Skin epidermis (tissue), 12 donors: Measurements from ENCODE around the gene CCT7.
"Not testable (repeated sequence)": the region's sequence is repeated elsewhere in the genome, so short reads cannot be mapped to it uniquely, and the experiment has no call there.

Source experiments
- H3K27ac ChIP-seq, 21 experiments: fragments of 200-600 bp; sonication (generic) in 11 of 21; one replicate each; pipeline ENCODE4 v1.5.0; 2020; ENCODE audit warnings: mild to moderate bottlenecking in 3 of 21, inconsistent platforms in 2 of 21, moderate library complexity in 2 of 21
- H3K4me3 ChIP-seq, 7 experiments: fragments of 200-600 bp; sonication (generic) in 2 of 7; one replicate each; pipeline ENCODE4 v1.5.0; 2020; ENCODE audit warnings: inconsistent platforms in 2 of 7, mild to moderate bottlenecking in 2 of 7, moderate library complexity in 1 of 7

The CCT7 gene

DNA sequence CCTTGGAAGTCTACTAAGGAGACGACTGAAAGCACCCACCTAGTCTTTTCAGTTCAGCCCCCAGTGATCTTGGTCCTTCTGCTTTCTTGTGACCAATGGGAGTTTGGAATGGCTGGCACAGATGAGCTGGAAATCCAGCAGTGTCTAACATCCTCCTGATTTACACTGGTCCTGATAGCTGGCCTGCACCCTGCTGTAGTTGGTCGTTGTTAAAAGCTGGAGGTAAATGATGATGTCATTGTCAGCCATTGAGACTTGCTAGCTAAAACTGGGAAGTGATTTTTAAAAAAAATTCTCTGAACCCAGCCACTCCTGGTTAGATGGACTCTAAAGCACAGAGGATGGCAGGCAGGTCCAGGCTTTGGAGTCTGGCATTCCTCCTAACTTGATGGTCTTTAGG is 19.3 kb downstream of the CCT7 start:
- Histone ChIP-seq H3K27ac (no peak overlapping the region), H3K4me3 (no peak overlapping the region)

DNA sequence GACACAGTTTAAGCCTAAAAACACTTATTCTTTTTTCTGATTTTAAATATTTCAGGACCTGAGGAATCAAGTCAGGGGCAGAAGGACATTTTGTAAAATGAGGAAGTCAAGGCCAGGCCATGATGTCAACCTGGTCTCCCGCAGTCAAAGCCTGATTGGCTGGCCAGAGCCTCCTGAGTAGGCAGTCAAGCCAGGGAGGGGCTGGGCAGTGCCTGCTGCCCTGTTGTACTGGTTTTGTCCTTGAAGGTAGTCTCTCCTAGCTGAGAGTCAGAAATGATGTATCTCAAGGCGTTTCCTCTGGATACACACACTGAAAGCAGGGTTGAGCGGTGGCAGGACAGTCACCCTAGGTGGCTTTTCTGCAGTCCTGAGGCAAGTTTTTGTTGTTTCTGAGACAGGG is 19.8 kb downstream of the CCT7 start:
- H3K27ac ChIP-seq = no peak overlapping the region
- no peak overlapping the region for H3K4me3 ChIP-seq

DNA sequence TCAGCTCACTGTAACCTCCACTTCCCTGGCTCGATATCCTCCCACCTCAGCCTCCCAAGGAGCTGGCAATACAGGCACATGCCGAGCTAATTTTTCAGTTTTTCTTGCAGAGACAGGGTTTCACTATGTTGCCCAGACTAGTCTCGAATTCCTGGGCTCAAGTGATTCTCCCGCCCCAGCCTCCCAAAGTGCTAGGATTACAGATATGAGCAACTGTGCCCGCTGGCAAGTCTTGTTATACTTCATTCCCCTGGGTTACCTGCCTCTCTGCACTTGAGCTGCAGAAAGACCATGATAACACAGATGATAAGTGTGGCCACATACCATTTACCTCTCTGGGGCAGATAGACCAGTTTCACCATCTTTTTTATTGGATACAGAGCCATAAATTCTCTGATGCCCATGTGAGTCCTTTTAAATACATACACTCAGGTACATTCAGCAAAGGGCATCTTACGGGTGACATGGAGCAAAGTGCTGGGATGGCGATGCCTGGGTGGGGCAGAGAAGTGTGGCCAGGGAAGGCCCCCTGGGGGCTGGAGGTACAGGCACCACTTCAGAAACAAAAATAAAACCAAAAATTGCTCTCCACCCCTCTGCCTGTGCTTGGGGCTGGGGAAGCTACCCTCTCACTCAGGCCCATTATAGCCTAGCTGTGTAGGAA is 20.4 kb downstream of the CCT7 start:
- no peak overlapping the region for H3K27ac ChIP-seq
- no peak overlapping the region for H3K4me3 ChIP-seq

DNA sequence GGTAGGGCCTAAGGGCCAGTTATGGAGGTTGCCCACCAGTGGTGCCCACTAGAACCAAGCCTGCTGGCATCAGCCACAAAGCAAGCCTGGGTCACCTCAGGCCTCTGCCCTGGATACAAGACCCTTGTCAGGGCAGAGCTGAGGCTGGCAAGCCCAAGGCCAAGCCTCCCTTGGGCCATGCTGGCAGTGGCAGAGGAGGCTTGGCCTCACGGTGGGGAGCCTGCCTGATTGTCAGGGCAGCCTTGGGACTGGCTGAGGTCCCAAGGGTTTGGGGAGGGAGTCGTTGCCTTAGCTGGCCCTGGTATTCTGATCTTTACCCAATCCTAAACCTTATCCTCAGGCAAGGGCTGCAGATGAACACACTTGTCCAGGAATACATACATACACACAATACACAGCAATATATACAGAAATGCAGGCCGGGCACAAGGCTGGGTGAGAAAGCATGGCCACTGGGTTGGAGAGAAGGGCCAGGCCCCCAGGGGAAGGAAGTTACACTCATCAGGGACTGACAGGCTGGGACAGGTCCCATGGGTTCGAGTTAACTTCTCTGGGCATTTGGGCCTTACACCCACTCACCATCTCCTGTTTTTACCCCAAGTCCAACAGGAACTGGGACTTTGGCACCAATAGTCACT is 21.0 kb downstream of the CCT7 start:
- Histone ChIP-seq H3K27ac (no peak overlapping the region), H3K4me3 (no peak overlapping the region)

DNA sequence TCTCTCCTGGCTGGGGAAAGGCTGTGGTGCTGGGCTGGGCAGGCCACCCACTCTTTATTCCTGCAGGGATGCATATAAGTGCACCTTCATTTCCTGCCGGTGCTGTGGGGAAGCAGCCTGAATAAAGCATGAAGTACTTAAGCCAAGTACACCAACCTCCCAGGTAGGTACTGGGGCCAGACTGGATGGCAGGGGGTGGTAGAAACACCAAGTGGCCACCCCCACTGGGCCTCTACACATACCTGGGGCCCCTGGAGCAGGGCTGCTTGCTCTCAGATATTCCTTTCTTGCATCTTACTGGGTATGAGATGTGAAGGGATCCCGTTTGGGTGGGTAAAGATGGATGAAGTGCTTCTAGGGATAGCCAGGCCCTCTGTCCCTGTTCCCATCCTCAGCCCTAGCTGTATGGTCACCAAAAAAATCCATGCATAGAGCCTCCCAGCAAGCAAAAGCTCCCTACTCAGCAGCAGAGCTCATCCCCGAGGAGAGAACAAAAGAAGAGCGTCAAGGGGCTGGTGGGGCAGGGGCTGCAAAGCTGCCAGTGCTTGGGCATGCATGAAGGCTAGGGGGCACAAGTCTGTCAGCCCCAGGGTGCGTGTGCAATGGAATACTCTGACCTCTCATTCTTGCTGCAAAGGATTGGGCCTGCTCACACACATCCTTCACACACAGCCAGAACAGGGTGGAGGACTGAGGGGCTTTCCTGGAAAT is 22.0 kb downstream of the CCT7 start:
- H3K4me3 ChIP-seq = no peak overlapping the region
- H3K27ac ChIP-seq = no peak overlapping the region

DNA sequence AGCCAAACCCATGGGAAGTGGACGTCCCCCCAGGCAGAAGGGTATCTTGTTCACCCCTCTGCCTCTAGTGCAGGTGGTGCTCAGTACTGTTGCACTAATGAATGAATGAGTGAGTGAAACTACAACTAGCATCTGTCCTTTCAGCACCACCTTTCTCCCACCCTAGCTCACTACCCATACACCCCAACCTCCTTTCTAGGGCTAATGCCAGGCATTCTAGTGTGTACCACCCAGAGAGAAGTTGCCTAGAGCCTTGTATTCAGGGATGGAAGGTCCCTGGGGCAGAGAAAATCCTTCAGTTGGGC is 22.5 kb downstream of the CCT7 start:
- Histone ChIP-seq H3K4me3 (no peak overlapping the region), H3K27ac (no peak overlapping the region)

DNA sequence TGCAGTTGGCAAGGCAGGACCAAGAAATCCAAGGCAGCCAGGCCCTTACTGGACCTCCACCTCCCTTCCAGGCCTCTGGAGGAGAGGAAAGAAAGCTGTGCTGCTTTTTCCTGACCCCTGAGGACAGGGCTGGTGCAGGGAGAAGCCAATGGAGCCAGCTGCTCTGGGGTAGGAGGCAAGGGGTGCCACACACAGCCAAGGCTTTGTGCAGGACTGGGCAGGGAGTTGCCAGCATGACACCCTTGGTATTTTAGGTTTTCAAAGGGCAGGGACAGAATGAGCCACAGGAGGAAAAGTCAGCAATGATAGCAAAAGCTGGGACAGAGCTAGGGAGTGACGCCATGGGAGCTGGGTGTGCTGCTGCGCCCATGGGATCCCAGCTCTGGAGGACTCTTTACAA is 22.9 kb downstream of the CCT7 start:
- Histone ChIP-seq H3K4me3 (no peak overlapping the region), H3K27ac (no peak overlapping the region)

DNA sequence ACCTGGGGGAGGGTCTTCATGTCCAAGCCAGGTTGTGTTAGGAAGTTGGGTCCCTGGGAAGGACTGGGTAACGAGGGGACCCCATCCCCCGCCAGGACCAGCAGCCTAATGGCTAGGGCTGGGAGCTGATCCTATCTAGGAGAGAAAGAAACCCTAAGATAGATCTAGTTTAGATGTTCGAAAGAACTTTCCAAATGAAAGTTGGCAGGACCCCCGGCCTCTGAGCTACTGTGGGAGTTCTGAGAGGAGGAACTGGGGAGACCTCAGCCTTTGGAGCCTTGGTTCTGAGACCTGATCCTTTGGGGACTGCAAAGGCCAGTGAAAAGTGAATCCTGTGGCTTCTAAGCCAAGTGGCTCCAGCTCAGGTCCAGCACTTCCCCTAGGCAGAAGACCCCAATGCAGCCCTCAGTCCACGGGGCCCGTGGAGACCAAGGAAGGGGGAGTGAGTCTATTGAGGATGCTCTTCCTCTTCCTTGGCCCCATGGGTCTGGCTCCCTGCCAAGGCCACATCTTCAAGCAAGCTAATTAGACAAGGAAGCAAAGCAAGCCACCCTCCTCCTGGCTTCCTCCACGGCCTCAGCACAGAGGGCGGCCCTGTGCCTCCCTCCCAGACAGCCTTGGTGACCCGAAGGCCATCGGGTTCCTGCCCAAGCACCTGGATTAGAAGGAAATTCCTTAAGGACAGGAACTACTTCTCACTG is 23.5 kb downstream of the CCT7 start:
- H3K4me3 ChIP-seq = no peak overlapping the region
- H3K27ac ChIP-seq = no peak overlapping the region

DNA sequence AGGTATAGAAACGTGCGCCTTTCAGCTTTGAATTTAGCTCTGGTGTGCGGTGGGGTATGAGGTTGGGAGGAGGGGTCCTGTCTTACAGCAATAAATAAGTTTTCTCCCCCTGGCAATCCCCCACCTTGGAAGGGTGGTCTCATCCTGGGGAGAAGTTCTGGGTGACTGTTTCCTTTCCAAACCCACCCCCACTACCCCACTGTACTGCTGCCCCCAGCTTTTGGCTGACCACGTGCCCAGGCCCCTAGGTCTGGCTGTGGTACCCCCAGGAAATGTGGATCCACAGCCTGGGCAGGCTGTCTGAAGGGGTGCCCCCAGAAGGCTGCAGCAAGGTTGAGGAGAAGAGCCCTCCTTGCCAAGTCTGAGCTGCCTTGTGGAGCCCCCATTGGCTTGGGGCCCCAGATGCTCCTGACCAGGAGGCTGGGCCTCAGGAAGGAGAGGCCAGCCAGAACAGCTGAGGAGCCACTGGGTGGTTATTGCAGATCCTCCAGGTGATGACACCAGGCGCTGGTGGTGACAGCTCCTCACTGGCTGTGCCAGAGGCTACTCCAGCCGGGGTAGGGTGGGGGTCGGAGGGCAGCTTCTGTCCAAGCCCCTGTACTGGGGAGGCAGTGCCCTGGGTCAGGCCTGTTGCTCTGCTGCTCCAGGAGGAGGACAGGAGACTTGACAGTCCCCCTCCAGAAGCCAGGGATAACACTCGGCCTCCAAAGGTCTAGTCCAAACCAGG is 24.2 kb downstream of the CCT7 start:
- no peak overlapping the region for H3K27ac ChIP-seq
- no peak overlapping the region for H3K4me3 ChIP-seq

DNA sequence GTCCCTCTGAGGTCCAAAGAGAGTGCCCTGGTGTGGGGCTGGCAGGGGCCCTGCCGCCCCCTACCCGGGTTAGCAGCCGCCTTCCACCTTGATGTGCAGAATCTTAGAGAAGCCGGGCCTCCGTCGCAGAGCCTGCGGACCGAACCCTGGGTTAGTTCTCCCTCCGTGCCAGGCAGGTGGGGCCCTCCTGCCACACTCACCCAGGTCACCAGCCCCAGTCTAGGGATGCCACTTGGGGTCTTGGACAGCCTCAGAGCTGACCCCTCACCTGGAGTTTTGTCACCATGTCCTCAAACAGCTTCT is 24.8 kb downstream of the CCT7 start:
- H3K4me3 ChIP-seq = no peak overlapping the region
- no peak overlapping the region for H3K27ac ChIP-seq

DNA sequence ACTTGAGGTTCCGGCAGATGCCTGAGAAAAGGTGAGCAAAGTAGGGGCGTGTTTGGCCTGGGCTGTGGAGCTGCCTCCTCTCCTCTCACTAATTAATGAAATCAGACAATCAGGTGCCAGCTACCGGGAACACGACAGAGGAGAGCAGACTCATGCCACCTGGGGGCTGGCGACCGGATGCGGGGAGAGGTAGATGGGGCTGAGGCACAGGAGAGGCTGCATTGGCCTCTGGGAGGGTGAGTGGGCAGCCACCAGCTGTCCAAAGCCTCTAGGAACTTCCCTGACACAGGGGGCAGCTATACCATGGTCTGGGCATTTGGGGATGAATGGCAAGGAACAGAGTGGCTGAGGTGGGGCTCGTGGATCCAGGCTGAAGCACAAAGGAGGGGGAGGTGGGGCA is 25.2 kb downstream of the CCT7 start:
- Histone ChIP-seq H3K27ac (no peak overlapping the region), H3K4me3 (no peak overlapping the region)

DNA sequence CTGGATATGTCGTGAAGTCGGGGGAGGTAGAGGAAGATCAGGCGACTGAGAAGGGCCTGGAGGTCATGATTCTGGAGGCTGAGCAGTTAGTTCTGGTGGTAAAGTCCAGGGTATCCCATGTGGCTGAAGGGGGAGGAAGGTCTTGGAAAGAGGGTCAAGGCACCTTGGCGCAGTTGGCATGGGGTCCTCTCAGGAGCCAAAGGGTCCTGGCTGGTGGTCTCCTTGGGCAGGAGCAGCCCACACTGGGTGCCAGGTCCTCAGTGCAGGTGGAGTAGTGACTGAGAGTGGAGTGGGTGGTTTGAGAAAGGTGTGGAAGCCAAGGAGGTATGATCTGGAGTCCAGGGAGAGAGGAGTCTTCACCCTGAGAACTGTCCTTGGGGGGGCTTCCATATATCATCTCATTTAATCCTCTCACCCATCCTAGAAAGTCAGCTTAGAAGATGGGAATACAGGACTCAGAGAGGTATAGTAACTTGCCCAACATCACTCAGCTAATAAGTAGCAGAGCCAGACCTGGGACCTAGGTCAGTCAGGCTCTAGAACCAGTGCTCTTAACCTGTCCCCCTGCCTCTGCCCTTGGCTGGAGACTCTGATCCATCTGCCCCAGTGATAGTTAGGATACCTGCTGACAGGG is 25.7 kb downstream of the CCT7 start:
- H3K4me3 ChIP-seq = no peak overlapping the region
- H3K27ac ChIP-seq = no peak overlapping the region

DNA sequence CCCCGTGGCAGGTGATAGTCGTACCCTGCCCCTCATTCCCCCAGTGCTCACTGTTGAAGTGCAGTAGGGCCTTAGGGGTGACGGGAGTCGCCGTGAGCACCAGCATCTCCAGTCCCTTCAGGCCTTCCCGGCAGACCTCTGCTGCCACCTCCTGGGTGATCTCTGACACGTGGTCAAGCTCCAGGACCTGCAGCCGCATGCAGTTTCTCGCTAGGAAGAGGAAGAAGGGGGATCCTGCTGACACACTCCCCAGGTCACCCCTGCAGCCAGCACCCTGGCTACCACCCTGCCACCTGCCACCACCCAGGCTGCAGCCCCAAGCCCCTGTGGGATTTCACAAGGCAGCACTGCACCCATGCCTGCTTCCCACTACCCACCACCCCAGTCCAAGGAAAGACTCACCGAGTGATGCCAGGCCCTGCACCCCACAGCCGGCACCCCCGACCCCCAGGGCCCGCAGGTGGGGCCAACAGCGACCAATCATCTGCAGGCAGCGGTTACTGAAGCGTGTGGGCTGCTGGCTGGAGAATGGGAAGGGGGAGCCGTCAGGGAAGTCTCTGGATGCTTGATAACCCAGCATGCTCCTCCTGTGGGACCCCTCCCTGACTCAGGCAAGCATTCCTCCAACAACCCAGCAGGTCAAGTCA is 26.4 kb downstream of the CCT7 start:
- Histone ChIP-seq H3K27ac (no peak overlapping the region), H3K4me3 (no peak overlapping the region)

DNA sequence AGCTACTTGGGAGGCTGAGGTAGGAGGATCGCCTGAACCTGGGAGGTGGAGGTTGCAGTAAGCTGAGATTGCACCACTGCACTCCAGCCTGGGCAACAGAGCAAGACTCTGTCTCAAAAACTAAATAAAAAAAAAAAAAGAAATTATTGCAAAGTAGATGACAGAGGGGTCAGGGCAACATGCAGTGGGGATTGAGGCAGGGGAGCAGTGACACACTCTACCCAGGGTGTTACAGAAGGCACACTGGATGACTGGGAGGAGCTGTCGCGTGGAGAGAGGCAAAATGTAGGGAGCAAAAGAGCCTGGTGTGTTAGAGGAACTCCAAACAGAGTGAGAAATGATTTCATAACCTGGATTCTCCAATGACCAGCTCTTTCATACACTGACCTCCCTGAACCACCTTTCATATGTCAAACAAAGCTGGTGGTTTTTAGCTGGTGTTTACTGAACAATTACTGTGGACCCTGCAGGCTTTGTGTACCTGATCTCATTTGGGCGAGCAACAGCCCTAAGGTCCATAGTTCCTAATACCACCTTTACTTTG is 28.1 kb downstream of the CCT7 start:
- no peak overlapping the region for H3K4me3 ChIP-seq
- no peak overlapping the region for H3K27ac ChIP-seq

DNA sequence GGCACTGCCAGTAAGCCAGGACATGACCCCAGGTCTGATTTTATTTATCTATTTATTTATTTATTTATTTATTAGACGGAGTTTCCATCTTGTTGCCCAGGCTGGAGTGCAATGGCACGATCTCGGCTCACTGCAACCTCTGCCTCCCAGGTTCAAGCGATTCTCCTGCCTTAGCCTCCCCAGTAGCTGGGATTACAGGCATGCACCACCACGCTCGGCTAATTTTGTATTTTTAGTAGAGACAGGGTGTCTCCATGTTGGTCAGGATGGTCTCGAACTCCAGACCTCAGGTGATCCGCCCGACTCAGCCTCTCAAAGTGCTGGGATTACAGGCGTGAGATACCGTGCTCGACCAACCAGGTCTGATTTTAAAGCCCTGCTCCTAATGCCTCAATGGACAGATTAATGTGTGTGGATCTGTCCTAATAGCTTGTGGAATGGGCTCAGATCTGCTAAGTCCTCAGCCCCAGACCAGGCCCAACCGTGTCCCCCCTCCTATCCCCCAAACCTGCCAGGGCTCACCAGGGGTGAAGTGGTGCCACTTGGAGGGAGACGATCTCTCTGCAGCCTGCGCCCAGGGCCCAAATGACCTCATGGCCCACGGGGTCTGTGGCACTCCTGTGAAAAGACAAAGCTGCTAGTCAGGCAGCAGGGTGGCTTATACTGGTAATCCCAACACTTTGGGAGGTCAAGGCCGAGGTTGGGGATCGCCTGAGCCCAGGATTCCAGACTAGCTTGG is 28.8 kb downstream of the CCT7 start:
- not testable (repeated sequence) for H3K4me3 ChIP-seq, H3K27ac ChIP-seq

DNA sequence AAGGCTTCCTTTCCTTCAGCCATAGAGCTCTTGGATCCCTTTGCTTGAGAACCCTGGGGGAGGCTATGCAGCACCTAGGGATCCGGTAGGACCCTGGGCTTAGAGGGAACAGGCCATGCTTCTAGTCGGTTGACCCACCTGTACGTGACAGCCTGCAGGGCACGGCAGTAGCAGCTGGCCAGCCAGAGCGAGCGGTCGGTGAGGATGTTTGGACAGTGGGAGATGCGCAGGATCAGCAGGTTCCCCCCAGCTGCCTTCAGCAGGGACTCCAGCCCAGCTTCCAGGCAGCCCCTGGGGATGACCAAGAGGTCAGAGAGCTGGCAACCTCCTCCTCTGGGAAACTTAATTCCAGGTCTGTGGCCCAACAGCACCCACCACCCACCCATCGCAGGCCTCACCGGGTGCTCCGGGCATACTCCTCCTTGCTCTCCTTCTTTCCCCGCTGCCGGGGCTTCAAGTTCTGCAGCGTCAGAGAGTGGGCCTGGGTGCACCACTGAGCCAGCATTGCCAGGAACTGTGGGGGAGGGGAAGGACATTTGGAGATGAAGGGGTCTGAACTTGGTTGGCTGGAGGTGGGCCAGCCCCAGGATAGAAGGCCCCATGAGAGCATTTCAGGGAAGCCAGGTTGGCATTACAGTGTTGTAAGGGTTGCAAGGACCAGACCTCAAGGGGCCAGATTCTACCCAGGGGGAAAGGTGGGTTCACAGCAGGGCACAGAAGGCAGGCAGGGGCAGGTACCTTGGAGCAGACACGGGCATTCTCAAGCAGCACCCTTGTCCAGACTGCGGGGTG is 29.6 kb downstream of the CCT7 start:
- Histone ChIP-seq H3K27ac (no peak overlapping the region), H3K4me3 (no peak overlapping the region)

DNA sequence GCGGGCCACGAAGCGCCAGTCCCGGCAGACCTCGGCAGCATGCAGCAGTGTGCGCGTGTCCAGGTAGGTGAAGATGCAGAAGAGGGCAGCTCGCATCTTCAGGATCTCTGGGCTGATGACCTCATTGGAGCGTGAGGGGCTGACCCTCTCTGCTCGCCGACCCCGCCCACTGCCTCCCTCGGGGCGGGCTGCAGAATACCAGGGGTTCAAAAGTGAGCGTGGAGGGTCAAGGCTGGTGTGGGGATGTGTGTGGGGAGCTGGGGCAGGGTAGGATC is 30.2 kb downstream of the CCT7 start:
- Histone ChIP-seq H3K27ac (no peak overlapping the region), H3K4me3 (no peak overlapping the region)

DNA sequence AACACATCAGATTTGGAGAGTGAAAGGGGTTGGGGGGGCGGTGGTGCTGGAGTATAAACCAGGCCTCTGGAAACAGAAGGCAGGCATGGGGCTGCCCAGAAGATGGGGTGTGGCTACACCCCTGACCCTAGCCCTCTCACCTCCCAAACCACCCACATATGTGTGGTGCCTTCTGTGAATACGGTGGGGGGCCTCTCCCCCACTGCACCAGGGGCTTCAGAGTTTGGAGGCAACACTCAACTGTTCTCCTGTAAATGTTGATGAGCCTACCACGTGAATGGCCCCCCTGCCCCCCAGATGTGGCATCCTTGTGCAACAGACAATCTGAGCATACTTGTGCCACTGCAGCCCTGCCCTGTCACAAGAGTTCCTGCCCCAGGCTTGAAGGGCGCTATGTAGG is 30.7 kb downstream of the CCT7 start:
- Histone ChIP-seq H3K4me3 (no peak overlapping the region), H3K27ac (no peak overlapping the region)
